ENCODE data around the gene LCT.

DNA sequence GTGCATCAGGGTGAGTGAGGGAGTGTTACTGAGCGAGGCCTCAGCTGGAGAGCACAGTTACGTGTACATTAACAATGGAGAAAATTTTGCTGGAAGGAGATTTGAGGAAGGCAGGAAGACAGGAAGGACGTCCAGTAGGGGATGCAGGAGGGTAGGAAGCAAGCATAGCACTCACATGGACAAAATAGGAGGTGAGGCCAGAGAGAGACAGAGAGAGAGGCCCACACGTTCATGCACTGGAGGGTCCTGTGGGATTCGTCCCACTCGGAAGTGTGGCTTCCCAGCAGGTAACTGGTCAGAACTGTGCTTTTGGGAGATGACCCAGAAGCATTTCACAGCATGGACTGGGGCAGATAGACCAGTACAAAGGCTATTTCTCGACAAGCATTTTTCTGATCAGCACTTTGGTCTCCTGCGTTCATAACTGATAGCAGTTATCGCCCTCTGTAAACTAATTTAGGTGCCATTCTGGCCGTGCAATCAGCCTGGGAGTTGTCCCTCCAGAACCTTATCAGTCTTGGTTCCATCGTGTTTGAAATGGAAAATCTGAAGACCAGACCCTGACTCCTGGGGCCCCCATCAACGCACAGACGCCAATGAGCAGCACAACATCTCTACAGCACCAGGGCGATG, 5.7 kb downstream of the LCT start:
- TF ChIP-seq CREM (IDR thresholded peaks at IDR 0.05) (no peak), CREM (CRISPR knock-in tag; IDR thresholded peaks at IDR 0.05) (no peak), ZNF615 (CRISPR knock-in tag; IDR thresholded peaks at IDR 0.05; ENCODE audit: borderline replicate concordance) (no peak), ZNF619 (CRISPR knock-in tag; IDR thresholded peaks at IDR 0.05) (no peak), ZNF350 (CRISPR knock-in tag; IDR thresholded peaks at IDR 0.05; ENCODE audit: borderline replicate concordance, low read depth) (no peak), RFX1 (IDR thresholded peaks at IDR 0.05) (no peak), ZSCAN30 (CRISPR knock-in tag; IDR thresholded peaks at IDR 0.05) (no peak), ZNF232 (CRISPR knock-in tag; IDR thresholded peaks at IDR 0.05; ENCODE audit: borderline replicate concordance) (no peak), MAF1 (CRISPR knock-in tag; IDR thresholded peaks at IDR 0.05; ENCODE audit: borderline replicate concordance) (no peak)
- TF ChIP-seq, protein P1, sequence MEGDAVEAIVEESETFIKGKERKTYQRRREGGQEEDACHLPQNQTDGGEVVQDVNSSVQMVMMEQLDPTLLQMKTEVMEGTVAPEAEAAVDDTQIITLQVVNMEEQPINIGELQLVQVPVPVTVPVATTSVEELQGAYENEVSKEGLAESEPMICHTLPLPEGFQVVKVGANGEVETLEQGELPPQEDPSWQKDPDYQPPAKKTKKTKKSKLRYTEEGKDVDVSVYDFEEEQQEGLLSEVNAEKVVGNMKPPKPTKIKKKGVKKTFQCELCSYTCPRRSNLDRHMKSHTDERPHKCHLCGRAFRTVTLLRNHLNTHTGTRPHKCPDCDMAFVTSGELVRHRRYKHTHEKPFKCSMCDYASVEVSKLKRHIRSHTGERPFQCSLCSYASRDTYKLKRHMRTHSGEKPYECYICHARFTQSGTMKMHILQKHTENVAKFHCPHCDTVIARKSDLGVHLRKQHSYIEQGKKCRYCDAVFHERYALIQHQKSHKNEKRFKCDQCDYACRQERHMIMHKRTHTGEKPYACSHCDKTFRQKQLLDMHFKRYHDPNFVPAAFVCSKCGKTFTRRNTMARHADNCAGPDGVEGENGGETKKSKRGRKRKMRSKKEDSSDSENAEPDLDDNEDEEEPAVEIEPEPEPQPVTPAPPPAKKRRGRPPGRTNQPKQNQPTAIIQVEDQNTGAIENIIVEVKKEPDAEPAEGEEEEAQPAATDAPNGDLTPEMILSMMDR (CRISPR knock-in tag; IDR thresholded peaks at IDR 0.05) = no peak
- TF ChIP-seq, protein P2, sequence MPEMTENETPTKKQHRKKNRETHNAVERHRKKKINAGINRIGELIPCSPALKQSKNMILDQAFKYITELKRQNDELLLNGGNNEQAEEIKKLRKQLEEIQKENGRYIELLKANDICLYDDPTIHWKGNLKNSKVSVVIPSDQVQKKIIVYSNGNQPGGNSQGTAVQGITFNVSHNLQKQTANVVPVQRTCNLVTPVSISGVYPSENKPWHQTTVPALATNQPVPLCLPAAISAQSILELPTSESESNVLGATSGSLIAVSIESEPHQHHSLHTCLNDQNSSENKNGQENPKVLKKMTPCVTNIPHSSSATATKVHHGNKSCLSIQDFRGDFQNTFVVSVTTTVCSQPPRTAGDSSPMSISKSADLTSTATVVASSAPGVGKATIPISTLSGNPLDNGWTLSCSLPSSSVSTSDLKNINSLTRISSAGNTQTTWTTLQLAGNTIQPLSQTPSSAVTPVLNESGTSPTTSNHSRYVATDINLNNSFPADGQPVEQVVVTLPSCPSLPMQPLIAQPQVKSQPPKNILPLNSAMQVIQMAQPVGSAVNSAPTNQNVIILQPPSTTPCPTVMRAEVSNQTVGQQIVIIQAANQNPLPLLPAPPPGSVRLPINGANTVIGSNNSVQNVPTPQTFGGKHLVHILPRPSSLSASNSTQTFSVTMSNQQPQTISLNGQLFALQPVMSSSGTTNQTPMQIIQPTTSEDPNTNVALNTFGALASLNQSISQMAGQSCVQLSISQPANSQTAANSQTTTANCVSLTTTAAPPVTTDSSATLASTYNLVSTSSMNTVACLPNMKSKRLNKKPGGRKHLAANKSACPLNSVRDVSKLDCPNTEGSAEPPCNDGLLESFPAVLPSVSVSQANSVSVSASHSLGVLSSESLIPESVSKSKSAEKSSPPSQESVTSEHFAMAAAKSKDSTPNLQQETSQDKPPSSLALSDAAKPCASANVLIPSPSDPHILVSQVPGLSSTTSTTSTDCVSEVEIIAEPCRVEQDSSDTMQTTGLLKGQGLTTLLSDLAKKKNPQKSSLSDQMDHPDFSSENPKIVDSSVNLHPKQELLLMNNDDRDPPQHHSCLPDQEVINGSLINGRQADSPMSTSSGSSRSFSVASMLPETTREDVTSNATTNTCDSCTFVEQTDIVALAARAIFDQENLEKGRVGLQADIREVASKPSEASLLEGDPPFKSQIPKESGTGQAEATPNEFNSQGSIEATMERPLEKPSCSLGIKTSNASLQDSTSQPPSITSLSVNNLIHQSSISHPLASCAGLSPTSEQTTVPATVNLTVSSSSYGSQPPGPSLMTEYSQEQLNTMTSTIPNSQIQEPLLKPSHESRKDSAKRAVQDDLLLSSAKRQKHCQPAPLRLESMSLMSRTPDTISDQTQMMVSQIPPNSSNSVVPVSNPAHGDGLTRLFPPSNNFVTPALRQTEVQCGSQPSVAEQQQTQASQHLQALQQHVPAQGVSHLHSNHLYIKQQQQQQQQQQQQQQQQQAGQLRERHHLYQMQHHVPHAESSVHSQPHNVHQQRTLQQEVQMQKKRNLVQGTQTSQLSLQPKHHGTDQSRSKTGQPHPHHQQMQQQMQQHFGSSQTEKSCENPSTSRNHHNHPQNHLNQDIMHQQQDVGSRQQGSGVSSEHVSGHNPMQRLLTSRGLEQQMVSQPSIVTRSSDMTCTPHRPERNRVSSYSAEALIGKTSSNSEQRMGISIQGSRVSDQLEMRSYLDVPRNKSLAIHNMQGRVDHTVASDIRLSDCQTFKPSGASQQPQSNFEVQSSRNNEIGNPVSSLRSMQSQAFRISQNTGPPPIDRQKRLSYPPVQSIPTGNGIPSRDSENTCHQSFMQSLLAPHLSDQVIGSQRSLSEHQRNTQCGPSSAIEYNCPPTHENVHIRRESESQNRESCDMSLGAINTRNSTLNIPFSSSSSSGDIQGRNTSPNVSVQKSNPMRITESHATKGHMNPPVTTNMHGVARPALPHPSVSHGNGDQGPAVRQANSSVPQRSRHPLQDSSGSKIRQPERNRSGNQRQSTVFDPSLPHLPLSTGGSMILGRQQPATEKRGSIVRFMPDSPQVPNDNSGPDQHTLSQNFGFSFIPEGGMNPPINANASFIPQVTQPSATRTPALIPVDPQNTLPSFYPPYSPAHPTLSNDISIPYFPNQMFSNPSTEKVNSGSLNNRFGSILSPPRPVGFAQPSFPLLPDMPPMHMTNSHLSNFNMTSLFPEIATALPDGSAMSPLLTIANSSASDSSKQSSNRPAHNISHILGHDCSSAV (CRISPR knock-in tag; IDR thresholded peaks at IDR 0.05; ENCODE audit: borderline replicate concordance) = no peak

Measured in HepG2 (cell line).